HG03354 (cell line): Measurements from ENCODE around the gene PCBP3.
"Not testable (repeated sequence)": the region's sequence is repeated elsewhere in the genome, so short reads cannot be mapped to it uniquely, and the experiment has no call there.

ENCODE experiments used
- ATAC-seq: cut with Tn5 transposase; IDR thresholded peaks from one replicate; pipeline ENCODE4 v1.9.1; 2021; ENCODE audit warnings: mild to moderate bottlenecking; ENCODE audit not compliant: unreplicated experiment, poor library complexity, severe bottlenecking

Gene PCBP3

DNA sequence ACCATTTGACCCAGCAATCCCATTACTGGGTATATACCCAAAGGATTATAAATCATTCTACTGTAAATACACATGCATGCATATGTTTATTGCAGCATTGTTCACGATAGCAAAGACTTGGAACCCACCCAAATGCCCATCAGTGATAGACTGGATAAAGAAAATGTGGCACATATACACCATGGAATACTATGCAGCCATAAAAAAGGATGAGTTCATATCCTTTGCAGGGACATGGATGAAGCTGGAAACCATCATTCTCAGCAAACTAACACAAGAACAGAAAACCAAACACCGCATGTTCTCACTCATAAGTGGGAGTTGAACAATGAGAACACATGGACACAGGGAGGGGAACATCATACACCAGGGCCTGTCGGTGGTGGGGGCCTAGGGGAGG lies 12.6 kb downstream of the PCBP3 start:
- ATAC-seq, result not testable (repeated sequence)

DNA sequence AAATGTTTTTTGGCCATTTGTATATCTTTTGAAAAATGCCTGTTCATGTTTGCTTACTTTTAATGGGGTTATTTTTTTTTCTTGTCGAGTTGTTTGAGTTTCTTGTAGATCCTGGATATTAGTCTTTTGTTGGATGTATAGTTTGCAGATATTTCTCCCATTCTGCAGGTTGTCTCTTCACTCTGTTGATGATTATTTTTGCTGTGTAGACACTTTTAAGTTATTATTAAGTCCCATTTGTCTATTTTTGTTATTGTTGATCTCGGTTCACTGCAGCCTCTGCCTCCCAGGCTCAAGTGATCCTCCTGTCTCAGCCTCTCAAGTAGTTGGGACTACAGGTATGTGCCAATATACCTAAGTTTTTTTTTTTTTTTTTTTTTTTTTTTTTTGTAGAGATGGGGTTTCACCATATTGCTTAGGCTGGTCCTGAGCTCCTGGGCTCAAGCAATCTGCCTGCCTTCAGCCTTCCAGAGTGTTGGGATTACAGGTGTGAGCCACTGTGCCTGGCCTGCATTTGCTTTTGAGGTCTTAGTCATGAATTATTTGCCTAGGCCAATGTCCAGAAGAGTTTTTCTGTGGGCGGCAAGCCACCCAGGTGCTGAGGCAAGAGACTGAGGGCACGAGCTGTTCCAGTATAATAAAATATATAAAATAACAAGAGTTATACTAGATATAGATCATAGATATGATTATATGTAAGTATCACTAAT lies 18.5 kb downstream of the PCBP3 start:
- ATAC-seq, result not testable (repeated sequence)

DNA sequence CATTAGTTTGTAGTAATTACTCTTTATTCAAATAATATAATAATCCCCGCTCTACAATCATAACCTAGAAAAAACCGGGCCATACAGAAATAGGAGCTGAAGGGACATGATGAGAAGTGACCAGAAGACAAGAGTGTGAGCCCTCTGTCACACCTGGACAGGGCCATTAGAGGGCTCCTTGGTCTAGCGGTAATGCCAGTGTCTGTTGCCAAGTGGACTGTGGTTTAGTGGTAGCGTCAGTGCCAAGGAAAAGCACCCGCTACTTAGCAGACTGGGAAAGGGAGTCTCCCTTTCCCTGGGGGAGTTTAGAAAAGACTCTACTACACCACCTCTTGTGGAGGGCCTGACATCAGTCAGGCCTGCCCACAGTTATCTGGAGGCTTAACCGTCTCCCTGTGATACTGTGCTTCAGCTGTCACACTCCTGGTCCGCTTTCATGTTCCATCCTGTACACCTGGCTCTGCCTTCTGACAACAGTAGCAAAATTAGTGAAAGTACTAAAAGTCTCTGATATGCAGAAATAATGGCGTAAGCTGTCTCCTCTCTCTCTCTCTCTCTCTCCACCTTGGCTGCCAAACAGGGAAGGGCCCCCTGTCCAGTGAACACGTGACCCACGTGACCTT lies 19.2 kb downstream of the PCBP3 start:
- not testable (repeated sequence) for ATAC-seq

GRCh38 chr21:45669382-45669781 lies 25.9 kb downstream of the PCBP3 start:
- no peak for ATAC-seq

DNA sequence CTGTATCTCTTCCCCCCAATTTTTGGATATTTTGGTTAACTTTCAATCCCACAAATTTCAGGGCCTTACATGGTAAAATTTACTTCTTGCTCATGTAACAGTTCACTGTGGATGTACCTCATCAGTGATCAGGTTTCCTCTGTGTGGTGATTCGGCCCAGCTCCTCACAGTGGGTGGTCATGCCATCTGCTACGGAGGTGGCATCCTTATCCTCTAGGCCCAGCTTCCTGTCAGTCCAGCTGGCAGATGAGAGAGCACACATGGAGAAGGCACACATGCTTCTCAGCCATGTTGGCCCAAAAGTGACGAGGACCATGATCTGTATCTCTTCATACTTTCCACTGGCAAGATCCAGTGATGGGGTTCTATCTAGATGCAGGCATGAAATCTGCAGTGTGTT lies 27.2 kb downstream of the PCBP3 start:
- no peak for ATAC-seq

GRCh38 chr21:45678790-45679189 lies 35.3 kb downstream of the PCBP3 start:
- ATAC-seq, result not testable (repeated sequence)

- ATAC-seq, result no peak
Measured at GRCh38 chr21:45680215-45680614, 36.7 kb downstream of the PCBP3 start.

DNA sequence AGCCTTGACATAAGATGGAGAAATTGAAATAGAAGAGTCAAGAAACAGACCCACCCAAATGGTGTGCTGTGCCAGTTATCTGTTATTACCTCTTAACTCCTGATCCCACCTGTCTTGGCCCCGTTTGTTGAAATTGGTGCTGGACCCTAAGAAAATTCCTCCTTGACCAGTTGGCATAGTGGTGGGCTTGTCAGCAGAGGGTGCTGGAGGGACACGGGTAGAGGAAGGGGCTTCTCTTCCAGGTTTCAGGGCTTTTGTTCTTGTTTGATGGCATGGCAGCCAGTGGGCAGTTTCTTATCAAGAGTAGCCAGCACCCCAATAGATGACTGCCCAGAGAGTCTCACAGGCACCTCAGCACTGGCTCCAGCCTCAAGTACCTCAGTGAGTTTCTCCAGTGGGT lies 51.6 kb downstream of the PCBP3 start:
- ATAC-seq, result no peak

DNA sequence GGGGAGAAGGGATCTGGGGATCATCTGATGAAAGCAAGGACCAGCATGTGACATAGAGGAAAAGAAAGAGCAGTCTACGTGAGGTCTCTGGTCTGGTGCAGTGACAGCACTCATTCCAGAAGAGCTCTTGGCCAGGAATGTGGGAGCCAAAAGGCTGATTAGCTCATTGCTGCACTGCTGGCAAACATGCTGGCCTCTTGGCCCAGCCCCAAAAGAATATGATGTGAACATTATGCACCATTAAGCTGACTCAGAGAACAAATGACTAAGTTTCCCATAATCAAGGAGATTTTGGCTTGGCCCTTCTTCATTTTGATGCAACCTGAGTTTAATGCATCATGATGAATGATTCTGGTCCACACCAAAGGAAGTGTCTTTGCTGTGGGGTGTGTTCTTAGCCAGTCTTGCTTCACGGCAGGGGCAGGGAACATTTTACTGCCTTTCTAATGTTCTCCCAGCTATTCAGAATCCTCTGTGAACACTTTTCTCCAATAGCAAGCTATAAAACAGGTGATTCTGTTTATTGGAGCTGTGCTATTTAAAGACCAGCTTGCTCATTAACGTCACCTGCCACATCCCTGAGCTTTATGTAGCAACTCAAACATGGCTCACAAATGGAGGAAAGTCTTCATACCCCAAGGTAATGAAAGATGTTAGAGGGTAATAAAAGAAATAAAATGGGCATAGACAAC lies 55.1 kb downstream of the PCBP3 start:
- no peak for ATAC-seq

GRCh38 chr21:45699251-45699942 lies 55.9 kb downstream of the PCBP3 start:
- ATAC-seq, result no peak

DNA sequence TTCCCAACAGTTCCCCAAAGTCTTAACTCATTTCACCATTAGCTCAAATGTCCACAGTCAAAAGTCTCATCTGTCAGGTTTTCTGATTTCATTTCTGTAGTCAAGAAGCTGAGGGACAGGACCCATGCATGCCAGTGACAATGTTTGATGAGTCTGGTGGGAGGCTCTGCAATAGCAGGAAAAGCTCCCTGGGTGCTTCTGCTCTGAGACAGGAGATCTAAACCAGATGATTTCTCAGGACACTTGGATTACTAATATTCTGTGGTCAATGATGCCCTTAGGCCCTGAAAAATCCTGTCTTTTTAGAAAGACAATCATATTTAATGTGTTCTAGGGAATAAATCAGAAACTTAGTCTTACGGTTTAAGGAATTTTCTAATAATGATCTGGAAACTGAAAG lies 56.4 kb downstream of the PCBP3 start:
- ATAC-seq, result no peak

GRCh38 chr21:45700461-45700860 lies 56.9 kb downstream of the PCBP3 start:
- no peak for ATAC-seq

DNA sequence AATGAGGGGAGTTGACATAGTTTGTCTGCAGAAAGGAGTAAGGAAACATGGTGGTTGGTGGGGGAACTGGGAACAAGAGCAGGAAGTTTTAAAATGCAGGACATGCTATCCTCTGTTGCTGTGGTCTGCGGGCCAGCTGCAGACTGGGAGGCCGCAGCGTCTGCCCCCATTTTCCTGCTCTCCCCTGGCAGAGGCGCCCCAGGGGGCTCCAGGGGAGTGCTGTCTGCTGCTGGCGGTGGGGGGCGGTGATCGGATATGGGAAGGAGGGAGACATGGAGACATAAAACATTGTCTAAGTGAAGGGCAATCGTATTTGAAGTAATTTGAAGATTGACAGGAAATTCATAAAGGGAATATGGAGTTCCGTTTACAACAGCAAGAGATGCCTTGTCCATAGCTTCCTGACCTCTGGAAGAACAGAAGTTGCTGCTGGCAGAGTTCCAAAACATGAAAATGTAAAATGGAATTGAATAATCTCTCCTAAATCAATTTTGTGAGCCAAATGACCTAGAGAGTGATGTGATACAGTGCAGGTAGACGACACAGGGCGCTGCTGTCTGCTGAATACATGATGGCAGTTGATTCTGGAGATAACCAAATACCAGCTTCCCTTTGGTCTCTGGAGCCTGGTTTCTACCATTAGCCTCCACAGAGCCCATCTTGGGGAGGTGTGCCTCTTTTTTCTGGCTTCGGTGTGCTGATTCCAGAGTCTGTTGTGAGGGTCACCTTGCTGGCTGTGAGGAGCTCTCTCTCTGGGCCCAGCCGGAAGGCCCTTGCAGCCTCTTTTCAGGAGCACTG lies 61.0 kb downstream of the PCBP3 start:
- ATAC-seq, result no peak

GRCh38 chr21:45706299-45706698 lies 62.8 kb downstream of the PCBP3 start:
- ATAC-seq, result no peak

- ATAC-seq, result no peak
Measured at GRCh38 chr21:45709173-45709572, 65.6 kb downstream of the PCBP3 start.

DNA sequence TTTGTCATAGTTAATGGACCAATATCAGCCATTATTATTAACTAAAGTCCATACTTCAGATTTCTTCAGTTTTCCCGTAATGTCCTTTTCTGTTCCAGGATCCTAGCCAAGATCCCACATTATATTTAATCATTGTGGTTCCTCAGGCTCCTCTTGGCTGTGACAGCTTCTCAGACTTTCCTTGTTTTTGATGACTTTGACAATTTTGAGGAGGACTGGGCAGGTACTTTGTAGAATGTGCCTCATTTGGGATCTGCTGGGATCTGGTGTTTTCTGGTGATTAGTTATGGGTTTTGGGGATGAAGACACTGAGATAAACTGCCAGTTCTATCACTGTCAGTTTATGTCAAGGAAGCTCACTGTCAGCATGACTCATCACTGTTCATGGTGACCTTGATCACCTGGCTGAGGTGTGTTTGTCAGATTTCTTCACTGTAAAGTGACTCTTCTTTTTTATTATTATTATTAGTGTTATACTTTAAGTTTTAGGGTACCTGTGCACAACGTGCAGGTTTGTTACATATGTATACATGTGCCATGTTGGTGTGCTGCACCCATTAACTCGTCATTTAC lies 66.3 kb downstream of the PCBP3 start:
- no peak for ATAC-seq

DNA sequence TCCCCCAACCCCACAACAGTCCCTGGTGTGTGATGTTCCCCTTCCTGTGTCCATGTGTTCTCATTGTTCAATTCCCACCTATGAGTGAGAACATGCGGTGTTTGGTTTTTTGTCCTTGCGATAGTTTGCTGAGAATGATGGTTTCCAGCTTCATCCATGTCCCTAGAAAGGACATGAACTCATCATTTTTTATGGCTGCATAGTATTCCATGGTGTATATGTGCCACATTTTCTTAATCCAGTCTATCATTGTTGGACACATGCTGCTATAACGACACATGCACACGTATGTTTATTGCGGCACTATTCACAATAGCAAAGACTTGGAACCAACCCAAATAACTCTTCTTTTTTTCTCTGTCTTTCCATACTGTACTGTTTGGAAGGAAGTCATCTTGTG lies 66.8 kb downstream of the PCBP3 start:
- ATAC-seq, result not testable (repeated sequence)

DNA sequence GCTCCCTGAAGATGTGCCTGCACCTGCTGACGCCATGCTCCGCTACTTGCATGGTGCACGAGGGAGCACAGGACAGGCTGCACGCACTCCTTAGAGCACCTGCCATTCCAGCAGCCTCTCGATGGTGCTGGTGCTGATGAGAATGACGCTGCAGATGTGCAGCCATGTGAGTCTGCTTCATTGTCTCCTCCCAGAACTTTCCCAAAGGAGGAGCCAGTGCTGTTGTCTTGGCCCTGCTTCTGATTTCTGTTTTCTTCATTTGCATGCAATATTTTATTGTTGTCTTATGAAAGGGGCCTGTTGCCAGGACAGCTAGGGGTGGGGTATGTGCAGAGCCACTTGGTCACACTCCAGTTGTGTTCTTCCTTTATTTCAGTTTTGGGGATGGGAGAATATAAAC lies 70.1 kb downstream of the PCBP3 start:
- no peak for ATAC-seq

DNA sequence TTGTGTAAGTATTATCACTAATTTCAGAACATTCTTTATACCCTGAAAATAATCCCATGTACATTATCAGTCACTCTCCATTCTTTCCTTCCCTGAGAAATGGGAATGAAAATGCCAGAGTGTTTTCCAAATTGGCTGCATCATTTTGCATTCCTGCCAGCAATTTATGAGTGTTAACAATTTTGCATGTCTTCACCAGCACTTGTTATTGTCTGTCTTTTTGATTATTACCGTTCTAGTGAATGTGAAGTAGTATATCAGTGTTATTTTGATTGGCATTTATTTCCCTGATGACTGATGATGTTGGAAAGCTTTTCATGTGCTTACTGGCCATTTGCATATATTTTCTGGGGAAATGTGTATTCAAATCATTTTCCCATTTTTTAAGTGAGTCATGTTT lies 71.9 kb downstream of the PCBP3 start:
- no peak for ATAC-seq
